ENCODE measurements around the gene RAB7A. TPM values are rescaled to one million over a fixed set of nuclear protein-coding genes. Genes with fewer than 3 reads are reported as not detected.
A peak's percentile ranks its signal among the peaks of the same experiment; 100 is the strongest.

The RAB7A gene
- total and polyA plus RNA-seq, 2 donors (not counting 1 experiment from before 2014, with no cell fraction given): 62.7 to 138 TPM

- Mint-ChIP-seq H3K4me3 (peak overlapping the region; percentile 52), H3K27me3 (no peaks in the 10 kb centered on the region), H3K4me1 (peaks cover 52% of the 10 kb centered on the region), H3K9me3 (ENCODE audit: insufficient read depth) (no peaks in the 10 kb centered on the region), H3K27ac (peak overlapping the region; percentile 70)
- peaks cover 0 to 62% of the 10 kb centered on the region in 2 experiments for H3K36me3 ChIP-seq (replicated peaks in 1 of 2; ENCODE audit: control extremely low read depth in 1 of 2, control insufficient read depth in 1 of 2, extremely low read depth in 1 of 2, insufficient read depth in 2 of 2, low read length in 1 of 2)
- H3K9ac ChIP-seq (ENCODE audit: low read length): peak overlapping the region; percentile 61
- no peaks in the 10 kb centered on the region for H3K27me3 ChIP-seq (replicated peaks in 1 of 4; ENCODE audit: control extremely low read depth in 1 of 4, control insufficient read depth in 3 of 4, insufficient read depth in 4 of 4, low read length in 3 of 4)
- WGBS (ENCODE audit: insufficient coverage): 100% methylated on average over 2 of the region's 5 CpGs
- DNase-seq (no peak), ATAC-seq (ENCODE audit: low read depth) (no peak)
- H3K4me2 ChIP-seq (replicated peaks; ENCODE audit: low read depth, low read length, poor library complexity, severe bottlenecking): peak overlapping the region; percentile 72
- peaks cover 19 to 21% of the 10 kb centered on the region in 2 donors for H3K4me1 ChIP-seq (ENCODE audit: control insufficient read depth in 2 of 2, insufficient read depth in 2 of 2, low read length in 2 of 2)
- intact Hi-C loops (cut with micrococcal nuclease): loop anchor here (2.0 kb wide), 3 partner anchors 16 to 124 kb away; partner anchors contain the start of gene ACAD9
- TF ChIP-seq CTCF (IDR thresholded peaks at IDR 0.05) (no peak), EZH2 (IDR thresholded peaks at IDR 0.05; ENCODE audit: borderline replicate concordance, insufficient read depth, low read depth, low read length, poor library complexity, severe bottlenecking) (no peak)
- H3K27ac ChIP-seq (ENCODE audit: low read length in 2 of 2): peak overlapping the region; percentile 58 to 89
- peaks cover 53% of the 10 kb centered on the region for H3K79me2 ChIP-seq (ENCODE audit: control insufficient read depth, insufficient read depth, low read length)
- ChIA-PET POLR2A (interaction anchor here (0.8 to 1.0 kb wide), 2 partner anchors 79 to 124 kb away, joined by 3 to 6 read pairs; no protein-coding TSS in a partner anchor), CTCF (interaction anchor here (0.9 to 1.8 kb wide), 9 partner anchors 9 to 187 kb away, joined by 3 to 15 read pairs (median 4); no protein-coding TSS in a partner anchor)
- H2AFZ ChIP-seq (ENCODE audit: insufficient read depth, low read depth, low read length, poor library complexity, severe bottlenecking): peak overlapping the region; percentile 48
- no peaks in the 10 kb centered on the region for H3K9me3 ChIP-seq (ENCODE audit: control extremely low read depth in 1 of 3, control insufficient read depth in 2 of 3, insufficient read depth in 1 of 3, low read length in 2 of 3)
- H4K20me1 ChIP-seq (ENCODE audit: control insufficient read depth, insufficient read depth, low read length, poor library complexity, severe bottlenecking): peaks cover 3% of the 10 kb centered on the region
- peak overlapping the region in 1 of 5 experiments; percentile 55 for H3K4me3 ChIP-seq (ENCODE audit: control extremely low read depth in 1 of 5, extremely low read depth in 1 of 5, insufficient read depth in 1 of 5, low read depth in 2 of 5, low read length in 4 of 5)
Measured at GRCh38 chr3:128804811-128805155, 78.8 kb downstream of the RAB7A start.

GRCh38 chr3:128805772-128806171, 79.8 kb downstream of the RAB7A start:
- H3K27ac Mint-ChIP-seq: peak overlapping the region; percentile 47
- peak overlapping the region in 1 of 2 donors; percentile 89 for H3K27ac ChIP-seq (ENCODE audit: low read length in 2 of 2)
- H3K79me2 ChIP-seq (ENCODE audit: control insufficient read depth, insufficient read depth, low read length): peaks cover 48% of the 10 kb centered on the region
- H4K20me1 ChIP-seq (ENCODE audit: control insufficient read depth, insufficient read depth, low read length, poor library complexity, severe bottlenecking): peaks cover 3% of the 10 kb centered on the region
- no peaks in the 10 kb centered on the region for H3K27me3 Mint-ChIP-seq
- H3K4me1 Mint-ChIP-seq: peaks cover 43% of the 10 kb centered on the region
- H3K9ac ChIP-seq (ENCODE audit: low read length): no peak overlapping the region
- POLR2A ChIA-PET: no interaction called here
- H3K9me3 ChIP-seq (ENCODE audit: control extremely low read depth in 1 of 3, control insufficient read depth in 2 of 3, insufficient read depth in 1 of 3, low read length in 2 of 3): no peaks in the 10 kb centered on the region
- peaks cover 19 to 21% of the 10 kb centered on the region in 2 donors for H3K4me1 ChIP-seq (ENCODE audit: control insufficient read depth in 2 of 2, insufficient read depth in 2 of 2, low read length in 2 of 2)
- TF ChIP-seq EZH2 (IDR thresholded peaks at IDR 0.05; ENCODE audit: borderline replicate concordance, insufficient read depth, low read depth, low read length, poor library complexity, severe bottlenecking): no peak
- TF ChIP-seq CTCF (IDR thresholded peaks at IDR 0.05): no peak
- CTCF ChIA-PET: interaction anchor here (0.9 to 1.0 kb wide), 2 partner anchors 10 to 125 kb away, joined by 3 to 4 read pairs; no protein-coding TSS in a partner anchor
- peaks cover 0 to 60% of the 10 kb centered on the region in 2 experiments for H3K36me3 ChIP-seq (replicated peaks in 1 of 2; ENCODE audit: control extremely low read depth in 1 of 2, control insufficient read depth in 1 of 2, extremely low read depth in 1 of 2, insufficient read depth in 2 of 2, low read length in 1 of 2)
- H3K9me3 Mint-ChIP-seq (ENCODE audit: insufficient read depth): no peaks in the 10 kb centered on the region
- no peak overlapping the region for H3K4me3 Mint-ChIP-seq
- intact Hi-C loops (cut with micrococcal nuclease): loop anchor here (2.0 kb wide), 3 partner anchors 17 to 125 kb away; partner anchors contain the start of gene ACAD9
- WGBS (ENCODE audit: insufficient coverage): 73% methylated on average over 2 of the region's 4 CpGs
- ATAC-seq (ENCODE audit: low read depth) (no peak), DNase-seq (no peak)
- no peak overlapping the region for H3K4me2 ChIP-seq (replicated peaks; ENCODE audit: low read depth, low read length, poor library complexity, severe bottlenecking)
- H2AFZ ChIP-seq (ENCODE audit: insufficient read depth, low read depth, low read length, poor library complexity, severe bottlenecking): no peak overlapping the region
- H3K4me3 ChIP-seq (ENCODE audit: control extremely low read depth in 1 of 5, extremely low read depth in 1 of 5, insufficient read depth in 1 of 5, low read depth in 2 of 5, low read length in 4 of 5): no peak overlapping the region
- no peaks in the 10 kb centered on the region for H3K27me3 ChIP-seq (replicated peaks in 1 of 4; ENCODE audit: control extremely low read depth in 1 of 4, control insufficient read depth in 3 of 4, insufficient read depth in 4 of 4, low read length in 3 of 4)

Data from B cell (primary cell).